Left cardiac atrium (tissue), 4 donors: ENCODE measurements around the gene GIT1. TPM values are rescaled to one million over a fixed set of nuclear protein-coding genes. Genes with fewer than 3 reads are reported as not detected.
A peak's percentile ranks its signal among the peaks of the same experiment; 100 is the strongest.

ENCODE experiments used
- ATAC-seq, 2 donors: fragments of 200-7000 bp; cut with Tn5 transposase; one replicate each; pipeline ENCODE4 v1.9.1; 2020; ENCODE audit warnings: mild to moderate bottlenecking in 2 of 2, moderate library complexity in 2 of 2
- DNase-seq: peaks from one replicate; pipeline ENCODE4 v3.0.0-alpha.2; 2020
- intact Hi-C, 2 donors: fragments of 100-400 bp; cut with DNase I; formaldehyde crosslinking; loops; one replicate each; pipeline versions ENCODE4 v1.14.1 to v1.15.1; 2022 to 2023
- total RNA-seq, 2 donors: library from RNA; stranded (reverse); fragmentation: NEBNext Ultra II Directional; extraction: Animal tissue kit (Norgen Biotek cat#: 25700); gene quantifications; one replicate each; pipeline ENCODE4 v1.2.1, GENCODE V29; 2021
- donor health status: DM: no; HTN: yes; CAD: no.
- donor health status: DM: no; HTN: yes; CAD: no; lungs with severe emphysema.
- donor health status: DM: yes; HTN: yes; CAD: no.
- donor health status: Dilated cardiomyopathy.

GIT1 gene
- total RNA-seq, 2 donors from 2014 or later, result 30.8 to 44.0 TPM

GRCh38 chr17:29597361-29598172 is 8.1 kb upstream of the GIT1 start:
- DNase-seq (no peak), ATAC-seq (no peak)
- intact Hi-C loops, result no loop called here

- intact Hi-C loops, result no loop called here
- DNase-seq (peak; percentile 33), ATAC-seq (peak in 1 of 2 donors; percentile 19)
Measured at GRCh38 chr17:29596811-29597210, 7.4 kb upstream of the GIT1 start.

GRCh38 chr17:29595943-29596774 is 6.7 kb upstream of the GIT1 start:
- intact Hi-C loops, result no loop called here
- ATAC-seq (no peak), DNase-seq (no peak)

GRCh38 chr17:29595107-29595942 is 5.9 kb upstream of the GIT1 start:
- intact Hi-C loops, result no loop called here
- ATAC-seq (no peak), DNase-seq (no peak)

- intact Hi-C loops, result no loop called here
- no peak for ATAC-seq
- DNase-seq, result no peak
Measured at GRCh38 chr17:29594519-29595090, 5.2 kb upstream of the GIT1 start.

- DNase-seq (peak; percentile 31), ATAC-seq (no peak)
- intact Hi-C loops, result no loop called here
Measured at GRCh38 chr17:29593591-29594518, 4.4 kb upstream of the GIT1 start.

GRCh38 chr17:29592850-29593551 is 3.6 kb upstream of the GIT1 start, which contains the start of gene ANKRD13B:
Gene ANKRD13B, plus strand, starts transcription at chr17:29593132. Its CDS starts 490 bp downstream, at chr17:29593622.
- ATAC-seq (peak in 1 of 2 donors; percentile 1), DNase-seq (peak; percentile 57)
- intact Hi-C loops, result no loop called here

GRCh38 chr17:29591737-29592608 is 2.5 kb upstream of the GIT1 start:
- intact Hi-C loops, result no loop called here
- ATAC-seq (peak; percentile 74 to 76), DNase-seq (peak; percentile 91)

- DNase-seq, result peak; percentile 61
- ATAC-seq, result peak; percentile 0 to 53
- intact Hi-C loops, result no loop called here
Measured at GRCh38 chr17:29591146-29591736, 1.8 kb upstream of the GIT1 start.

- peak in 1 of 2 donors; percentile 5 for ATAC-seq
- intact Hi-C loops, result no loop called here
- peak; percentile 46 for DNase-seq
Measured at GRCh38 chr17:29590411-29591145, 1.1 kb upstream of the GIT1 start.

- intact Hi-C loops, result no loop called here
- DNase-seq (no peak), ATAC-seq (peak in 1 of 2 donors; percentile 6)
Measured at GRCh38 chr17:29588562-29589411, 661 bp downstream of the GIT1 start.

- DNase-seq (no peak), ATAC-seq (no peak)
- intact Hi-C loops, result no loop called here
Measured at GRCh38 chr17:29588017-29588561, 1.4 kb downstream of the GIT1 start.

- DNase-seq (no peak), ATAC-seq (no peak)
- intact Hi-C loops, result no loop called here
Measured at GRCh38 chr17:29587591-29587990, 1.9 kb downstream of the GIT1 start.
